B cell (primary cell): ENCODE results near the gene ARHGEF7. TPM values are rescaled to one million over a fixed set of nuclear protein-coding genes. Genes with fewer than 3 reads are reported as not detected.

ENCODE experiments used
- ATAC-seq: fragments of 200-7000 bp; cut with Tn5 transposase; one replicate; pipeline ENCODE4 v1.10.0; 2021; ENCODE audit warnings: low read depth, mild to moderate bottlenecking, moderate number of reproducible peaks, moderate library complexity
- CTCF ChIA-PET: fragments of 350-600 bp; sonication (Branson Sonifier 250); formaldehyde crosslinking; loops from one replicate; lab custom pipeline; 2021; ENCODE audit warnings: antibody characterized with exemption, inconsistent platforms; lab: Charles Lee
- POLR2A ChIA-PET: fragments of 350-600 bp; sonication (Branson Sonifier 250); formaldehyde crosslinking; loops from one replicate; lab custom pipeline; 2021; ENCODE audit warnings: antibody characterized with exemption; lab: Charles Lee
- DNase-seq: peaks from one replicate; pipeline ENCODE4 v3.0.0; 2013
- H2AFZ ChIP-seq: 2 replicates; pipeline ENCODE4 v1.6.1; 2012; ENCODE audit warnings: mild to moderate bottlenecking, low read depth, low read length; ENCODE audit not compliant: insufficient read depth, poor library complexity, severe bottlenecking
- H3K27ac ChIP-seq, 2 donors: 1 replicate in 1 of 2; 2 replicates in 1 of 2; pipeline ENCODE4 v1.5.1; 2012 to 2013; ENCODE audit warnings: low read length in 2 of 2, mild to moderate bottlenecking in 2 of 2, moderate library complexity in 1 of 2
- H3K27me3 ChIP-seq, 4 experiments: fragments of 200-600 bp in 1 of 4; sonication (generic) in 1 of 4; replicated peaks in 1 of 4; 1 replicate in 2 of 4; 2 replicates in 2 of 4; pipeline versions ENCODE4 v1.6.1 to v1.7.0; 2013 to 2016; ENCODE audit warnings: low read length in 3 of 4, mild to moderate bottlenecking in 2 of 4, mixed read lengths in 1 of 4, moderate library complexity in 1 of 4; ENCODE audit not compliant: insufficient read depth in 4 of 4, control insufficient read depth in 3 of 4; ENCODE audit errors: control extremely low read depth in 1 of 4
- H3K36me3 ChIP-seq, 2 experiments: replicated peaks in 1 of 2; 1 replicate in 1 of 2; 2 replicates in 1 of 2; pipeline versions ENCODE4 v1.6.1 to v1.7.1; 2013; ENCODE audit warnings: low read length in 1 of 2; ENCODE audit not compliant: insufficient read depth in 2 of 2, control insufficient read depth in 1 of 2; ENCODE audit errors: control extremely low read depth in 1 of 2, extremely low read depth in 1 of 2
- H3K4me1 ChIP-seq, 2 donors: fragments of 200-600 bp in 1 of 2; sonication (generic) in 1 of 2; 1 replicate in 1 of 2; 2 replicates in 1 of 2; pipeline versions ENCODE4 v1.5.1 to v1.6.1; 2013 to 2017; ENCODE audit warnings: low read length in 2 of 2; ENCODE audit not compliant: control insufficient read depth in 2 of 2, insufficient read depth in 2 of 2
- H3K4me2 ChIP-seq: replicated peaks from 2 replicates; pipeline ENCODE3; 2012; ENCODE audit warnings: mild to moderate bottlenecking, low read depth, low read length; ENCODE audit not compliant: poor library complexity, severe bottlenecking
- H3K4me3 ChIP-seq, 5 experiments: fragments of 200-600 bp in 1 of 5; sonication (generic) in 1 of 5; 1 replicate in 3 of 5; 2 replicates in 2 of 5; pipeline versions ENCODE4 v1.5.1 to v1.7.0; 2011 to 2016; ENCODE audit warnings: low read length in 4 of 5, mild to moderate bottlenecking in 4 of 5, low read depth in 2 of 5, control low read depth in 1 of 5, moderate library complexity in 1 of 5; ENCODE audit not compliant: insufficient read depth in 1 of 5; ENCODE audit errors: control extremely low read depth in 1 of 5, extremely low read depth in 1 of 5
- H3K79me2 ChIP-seq: fragments of 200-600 bp; sonication (generic); one replicate; pipeline ENCODE4 v1.6.0; 2016; ENCODE audit warnings: low read length; ENCODE audit not compliant: control insufficient read depth, insufficient read depth
- H3K9ac ChIP-seq: fragments of 200-600 bp; sonication (generic); 2 replicates; pipeline ENCODE4 v1.6.1; 2017; ENCODE audit warnings: mild to moderate bottlenecking, low read length, moderate library complexity
- H3K9me3 ChIP-seq, 3 donors: one replicate each; pipeline versions ENCODE4 v1.6.1 to v1.7.1; 2013; ENCODE audit warnings: low read length in 2 of 3; ENCODE audit not compliant: control insufficient read depth in 2 of 3, insufficient read depth in 1 of 3; ENCODE audit errors: control extremely low read depth in 1 of 3
- H4K20me1 ChIP-seq: 2 replicates; pipeline ENCODE4 v1.6.0; 2012; ENCODE audit warnings: mild to moderate bottlenecking, low read length; ENCODE audit not compliant: insufficient read depth, control insufficient read depth, poor library complexity, severe bottlenecking
- H3K27ac Mint-ChIP-seq: one replicate; pipeline ENCODE4 v1.8.0; 2021; ENCODE audit warnings: mixed read lengths
- H3K27me3 Mint-ChIP-seq: one replicate; pipeline ENCODE4 v1.8.0; 2021; ENCODE audit warnings: mixed read lengths
- H3K4me1 Mint-ChIP-seq: one replicate; pipeline ENCODE4 v1.8.0; 2021; ENCODE audit warnings: mixed read lengths
- H3K4me3 Mint-ChIP-seq: one replicate; pipeline ENCODE4 v1.8.0; 2021; ENCODE audit warnings: mixed read lengths
- H3K9me3 Mint-ChIP-seq: one replicate; pipeline ENCODE4 v1.8.0; 2022; ENCODE audit warnings: mixed read lengths; ENCODE audit not compliant: insufficient read depth
- EZH2 ChIP-seq: IDR thresholded peaks from 2 replicates; pipeline ENCODE4 v1.6.1; 2012; ENCODE audit warnings: borderline replicate concordance, low read depth, mild to moderate bottlenecking, moderate library complexity, low read length; ENCODE audit not compliant: insufficient read depth, poor library complexity, severe bottlenecking
- WGBS: methylation state at CpG from one replicate; pipeline ENCODE4 v1.1.5; 2013; ENCODE audit warnings: missing lambda C conversion rate; ENCODE audit not compliant: insufficient coverage; 5-methylcytosine and 5-hydroxymethylcytosine counted together
- intact Hi-C: fragments of 100-400 bp; cut with micrococcal nuclease; formaldehyde crosslinking; loops from one replicate; pipeline ENCODE4 v1.10.0; 2022
- polyA plus RNA-seq: library from polyadenylated mRNA; depleted of rRNA; stranded (reverse); fragments of >200 nt; gene quantifications from 2 replicates; pipeline ENCODE4 v1.2.3, GENCODE V29; 2012
- total RNA-seq, 2 donors: library from RNA; stranded (reverse); fragments of 120-200 nt in 1 of 2; gene quantifications; 1 replicate in 1 of 2; 2 replicates in 1 of 2; pipeline versions ENCODE4 v1.2.3 to v1.2.4, GENCODE V29; 2013 to 2022
- TF ChIP-seq, protein P1 (sequence below): fragments of 200-600 bp; IDR thresholded peaks from one replicate; pipeline ENCODE4 v1.8.0; 2022; ENCODE audit warnings: antibody characterized with exemption, mild to moderate bottlenecking

The ARHGEF7 gene
- total and polyA plus RNA-seq, 2 donors (not counting 1 experiment from before 2014, with no cell fraction given): 62.3 to 125 TPM

DNA sequence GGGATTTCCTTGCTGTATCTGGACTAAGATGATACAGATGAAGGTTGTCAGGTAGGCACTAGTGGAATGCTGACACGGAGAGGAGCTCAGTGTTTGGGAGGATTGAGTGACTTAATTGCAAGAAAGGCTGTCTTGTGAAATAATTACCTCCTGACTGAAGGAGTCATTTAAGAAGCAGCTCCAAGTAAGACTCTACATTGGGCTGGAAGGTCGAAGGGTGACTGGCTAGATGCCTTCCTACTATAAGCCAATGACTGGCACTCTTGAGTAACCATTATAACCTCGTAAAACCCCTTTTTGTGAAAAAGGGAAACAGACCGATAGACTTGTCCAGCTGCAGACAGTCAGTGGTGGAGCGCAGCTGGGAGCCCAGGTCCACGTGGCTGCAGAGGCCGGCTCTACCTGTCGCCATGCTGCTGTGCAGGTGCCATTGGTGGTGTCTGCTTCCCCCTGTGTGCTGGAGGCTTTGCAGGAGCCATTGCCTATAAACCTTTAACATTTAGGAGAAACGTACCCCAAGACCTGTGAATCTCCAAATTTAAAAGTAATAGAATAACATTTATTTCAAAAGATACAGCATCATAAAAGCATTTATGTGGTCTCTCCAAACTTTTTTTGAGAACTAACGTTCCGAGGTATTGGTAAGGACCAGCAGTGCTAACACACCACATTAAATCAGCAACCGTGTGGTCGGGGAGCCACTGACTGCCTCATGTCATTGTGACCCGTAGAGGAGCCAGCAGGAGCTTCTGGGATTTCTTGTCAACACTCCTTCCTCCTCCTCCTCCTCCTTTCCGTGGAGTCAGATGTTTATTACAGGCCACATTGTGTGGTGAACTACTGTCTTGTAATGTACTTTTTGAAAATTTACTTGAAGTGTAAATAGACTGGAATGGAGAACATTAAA, 124.9 kb downstream of the ARHGEF7 start:
- H3K4me2 ChIP-seq: no peak overlapping the region
- ChIA-PET CTCF (interaction anchor here (1.0 to 1.5 kb wide), 2 partner anchors 24 to 173 kb away, joined by 3 to 4 read pairs; no protein-coding TSS in a partner anchor), POLR2A (no interaction called here)
- intact Hi-C loops: no loop called here
- H3K27ac ChIP-seq: no peak overlapping the region
- H4K20me1 ChIP-seq: peaks cover 62% of the 10 kb centered on the region
- Mint-ChIP-seq H3K4me1 (peaks cover 2% of the 10 kb centered on the region), H3K9me3 (no peaks in the 10 kb centered on the region), H3K27ac (no peak overlapping the region), H3K4me3 (no peak overlapping the region), H3K27me3 (no peaks in the 10 kb centered on the region)
- no peaks in the 10 kb centered on the region for H3K27me3 ChIP-seq
- 93% methylated on average over 12 of the region's 15 CpGs for WGBS
- H2AFZ ChIP-seq: no peak overlapping the region
- ATAC-seq: no peak
- peaks cover 3 to 68% of the 10 kb centered on the region in 2 experiments for H3K36me3 ChIP-seq
- H3K4me1 ChIP-seq: no peaks in the 10 kb centered on the region
- no peaks in the 10 kb centered on the region for H3K9me3 ChIP-seq
- TF ChIP-seq, protein P1, sequence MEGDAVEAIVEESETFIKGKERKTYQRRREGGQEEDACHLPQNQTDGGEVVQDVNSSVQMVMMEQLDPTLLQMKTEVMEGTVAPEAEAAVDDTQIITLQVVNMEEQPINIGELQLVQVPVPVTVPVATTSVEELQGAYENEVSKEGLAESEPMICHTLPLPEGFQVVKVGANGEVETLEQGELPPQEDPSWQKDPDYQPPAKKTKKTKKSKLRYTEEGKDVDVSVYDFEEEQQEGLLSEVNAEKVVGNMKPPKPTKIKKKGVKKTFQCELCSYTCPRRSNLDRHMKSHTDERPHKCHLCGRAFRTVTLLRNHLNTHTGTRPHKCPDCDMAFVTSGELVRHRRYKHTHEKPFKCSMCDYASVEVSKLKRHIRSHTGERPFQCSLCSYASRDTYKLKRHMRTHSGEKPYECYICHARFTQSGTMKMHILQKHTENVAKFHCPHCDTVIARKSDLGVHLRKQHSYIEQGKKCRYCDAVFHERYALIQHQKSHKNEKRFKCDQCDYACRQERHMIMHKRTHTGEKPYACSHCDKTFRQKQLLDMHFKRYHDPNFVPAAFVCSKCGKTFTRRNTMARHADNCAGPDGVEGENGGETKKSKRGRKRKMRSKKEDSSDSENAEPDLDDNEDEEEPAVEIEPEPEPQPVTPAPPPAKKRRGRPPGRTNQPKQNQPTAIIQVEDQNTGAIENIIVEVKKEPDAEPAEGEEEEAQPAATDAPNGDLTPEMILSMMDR: no peak
- no peak for TF ChIP-seq EZH2
- no peak overlapping the region for H3K4me3 ChIP-seq
- DNase-seq: no peak
- H3K9ac ChIP-seq: no peak overlapping the region
- H3K79me2 ChIP-seq: peaks cover 61% of the 10 kb centered on the region
